ENCODE data around the gene IQSEC1.

IQSEC1 gene

GRCh38 chr3:13023971-13024764 is 49.1 kb downstream of the IQSEC1 start:
- peak overlapping the region in 1 of 2 donors; percentile 71 for H3K27ac ChIP-seq
- no peaks in the 10 kb centered on the region for H3K27me3 ChIP-seq
- peaks cover 0 to 54% (median 36%) of the 10 kb centered on the region in 4 donors for H3K4me1 ChIP-seq
- intact Hi-C loops (cut with DNase I; ENCODE audit: low total_unique reads): no loop called here
- DNase-seq: no peak
- TF ChIP-seq CTCF (IDR thresholded peaks at IDR 0.05): no peak
- no peak overlapping the region for H3K4me3 ChIP-seq
- no peaks in the 10 kb centered on the region for H3K36me3 ChIP-seq
- H3K9me3 ChIP-seq: no peaks in the 10 kb centered on the region

- peaks cover 0 to 61% (median 42%) of the 10 kb centered on the region in 4 donors for H3K4me1 ChIP-seq
- H3K36me3 ChIP-seq: no peaks in the 10 kb centered on the region
- DNase-seq: no peak
- H3K9me3 ChIP-seq: no peaks in the 10 kb centered on the region
- TF ChIP-seq CTCF (IDR thresholded peaks at IDR 0.05): no peak
- no peak overlapping the region for H3K4me3 ChIP-seq
- intact Hi-C loops (cut with DNase I; ENCODE audit: low total_unique reads): no loop called here
- peak overlapping the region; percentile 33 to 71 for H3K27ac ChIP-seq
- H3K27me3 ChIP-seq: no peaks in the 10 kb centered on the region
Observed at GRCh38 chr3:13023235-13023970, 49.8 kb downstream of the IQSEC1 start.

GRCh38 chr3:13022348-13023234 is 50.6 kb downstream of the IQSEC1 start:
- H3K36me3 ChIP-seq: no peaks in the 10 kb centered on the region
- intact Hi-C loops (cut with DNase I; ENCODE audit: low total_unique reads): no loop called here
- H3K4me1 ChIP-seq: peaks cover 2 to 69% (median 50%) of the 10 kb centered on the region in 4 donors
- no peak for TF ChIP-seq CTCF (IDR thresholded peaks at IDR 0.05)
- H3K27ac ChIP-seq: peak overlapping the region; percentile 33 to 71
- H3K4me3 ChIP-seq: peak overlapping the region; percentile 29 to 31
- no peaks in the 10 kb centered on the region for H3K27me3 ChIP-seq
- no peaks in the 10 kb centered on the region for H3K9me3 ChIP-seq
- peak; percentile 72 to 94 for DNase-seq

- TF ChIP-seq CTCF (IDR thresholded peaks at IDR 0.05): no peak
- Histone ChIP-seq H3K9me3 (no peaks in the 10 kb centered on the region), H3K27me3 (no peaks in the 10 kb centered on the region), H3K36me3 (no peaks in the 10 kb centered on the region), H3K4me3 (peak overlapping the region; percentile 29 to 31), H3K27ac (peak overlapping the region; percentile 33 to 71), H3K4me1 (peaks cover 2 to 81% (median 52%) of the 10 kb centered on the region in 4 donors)
- DNase-seq: peak in 1 of 2 donors; percentile 64
- intact Hi-C loops (cut with DNase I; ENCODE audit: low total_unique reads): no loop called here
Observed at GRCh38 chr3:13021141-13022114, 51.8 kb downstream of the IQSEC1 start.
